ENCODE results near the gene MTHFD1L. TPM values are rescaled to one million over a fixed set of nuclear protein-coding genes. Genes with fewer than 3 reads are reported as not detected.

The MTHFD1L gene
- total and polyA plus RNA-seq, 2 of the 4 experiments (the other 2 are of a cell fraction) = 43.5 to 53.2 TPM

GRCh38 chr6:151024597-151024996 is 159.1 kb downstream of the MTHFD1L start:
- H3K4ac ChIP-seq (ENCODE audit: low read depth, low read length) = no peak overlapping the region
- no TSS peak for BruUV-seq (replicated peaks)
- H3K4me2 ChIP-seq (ENCODE audit: low read depth, low read length) = no peak overlapping the region
- H2BK5ac ChIP-seq (ENCODE audit: low read depth, low read length, poor library complexity, severe bottlenecking) = no peak overlapping the region
- no peak for ATAC-seq (ENCODE audit: low read depth)
- ChIA-PET CTCF (interaction anchor here (0.6 to 5.1 kb wide), 2 partner anchors 11 to 25 kb away, joined by 3 to 27 read pairs; no protein-coding TSS in a partner anchor), POLR2A (ENCODE audit: unreplicated experiment) (no interaction called here)
- H3K4me1 ChIP-seq (ENCODE audit: control insufficient read depth, insufficient read depth, low read length) = peaks cover 9% of the 10 kb centered on the region
- H4K91ac ChIP-seq (ENCODE audit: insufficient read depth, low read depth, low read length) = no peak overlapping the region
- H3K14ac ChIP-seq (replicated peaks; ENCODE audit: low read depth, low read length) = no peak overlapping the region
- no peak overlapping the region for H2AFZ ChIP-seq (replicated peaks; ENCODE audit: low read length, poor library complexity)
- no peaks in the 10 kb centered on the region for H4K20me1 ChIP-seq (ENCODE audit: insufficient read depth, low read length)
- peaks cover 8% of the 10 kb centered on the region for H3K9me1 ChIP-seq (ENCODE audit: insufficient read depth, low read length)
- intact Hi-C loops (cut with micrococcal nuclease) = no loop called here
- no peak overlapping the region; the same call in 2 of the 3 replicates for H2BK15ac ChIP-seq (ENCODE audit: low read depth, low read length)
- no peak overlapping the region for H2AK9ac ChIP-seq (replicated peaks; ENCODE audit: low read depth, low read length, poor library complexity)
- no peak overlapping the region for H4K8ac ChIP-seq (ENCODE audit: low read depth in 2 of 2, low read length in 2 of 2)
- peaks cover 29 to 38% of the 10 kb centered on the region in 2 experiments for H3K79me1 ChIP-seq (ENCODE audit: low read depth in 1 of 2, low read length in 2 of 2)
- H2BK20ac ChIP-seq (ENCODE audit: low read depth, low read length) = no peak overlapping the region
- WGBS, 2 experiments (ENCODE audit: extremely low coverage in 2 of 2, insufficient read length in 1 of 2) = 100% methylated on average over 1 of the region's 7 CpGs; no CpG with 5 or more reads in 1 of the 2 experiments
- no peaks in the 10 kb centered on the region for H3K27me3 ChIP-seq (ENCODE audit: control insufficient read depth, insufficient read depth, low read length)
- H2AK5ac ChIP-seq (ENCODE audit: low read depth, low read length) = no peak overlapping the region
- H2BK120ac ChIP-seq (ENCODE audit: low read depth, low read length) = no peak overlapping the region
- in situ Hi-C loops (cut with MboI; ENCODE audit: low sequenced_read_pairs) = no loop called here
- no peak overlapping the region for H3K9ac ChIP-seq (ENCODE audit: low read depth, low read length)
- TF ChIP-seq RCOR1 (IDR thresholded peaks at IDR 0.05; ENCODE audit: insufficient replicate concordance, low read length) (no peak), CTCF (conservative IDR thresholded peaks at IDR 0.05; ENCODE audit: low read depth, low read length) (no peak), CHD1 (IDR thresholded peaks at IDR 0.05; ENCODE audit: low read depth, low read length) (no peak), NFE2L2 (IDR thresholded peaks at IDR 0.05; ENCODE audit: low read depth, low read length) (no peak), RFX5 (IDR thresholded peaks at IDR 0.05; ENCODE audit: low read depth, low read length) (no peak), RAD21 (IDR thresholded peaks at IDR 0.05; ENCODE audit: low read length) (no peak), ELK1 (IDR thresholded peaks at IDR 0.05; ENCODE audit: borderline replicate concordance, low read depth, low read length) (no peak), CEBPB (IDR thresholded peaks at IDR 0.05; ENCODE audit: low read depth, low read length) (no peak), SMC3 (IDR thresholded peaks at IDR 0.05; ENCODE audit: low read depth, low read length) (no peak), MAZ (IDR thresholded peaks at IDR 0.05; ENCODE audit: borderline replicate concordance, low read depth, low read length) (no peak), MAFK (IDR thresholded peaks at IDR 0.05; ENCODE audit: low read depth, low read length) (no peak), USF2 (IDR thresholded peaks at IDR 0.05; ENCODE audit: low read depth, low read length) (no peak), BHLHE40 (IDR thresholded peaks at IDR 0.05; ENCODE audit: low read depth, low read length) (no peak)
- no peaks in the 10 kb centered on the region for H3K9me3 ChIP-seq (ENCODE audit: control insufficient read depth, insufficient read depth, low read length)
- peaks cover 43% of the 10 kb centered on the region for H3K36me3 ChIP-seq (ENCODE audit: control insufficient read depth, insufficient read depth, low read length)
- H3K23ac ChIP-seq (ENCODE audit: low read depth, low read length) = no peak overlapping the region
- H3K27ac ChIP-seq (ENCODE audit: insufficient read depth, low read length) = no peak overlapping the region
- no peak overlapping the region for H3K4me3 ChIP-seq (ENCODE audit: insufficient read depth, low read depth, low read length)
- no peak overlapping the region for H3K56ac ChIP-seq (ENCODE audit: extremely low read depth, insufficient read depth, low read length)
- dilution Hi-C loops (cut with HindIII; ENCODE audit: low sequenced_read_pairs, unreplicated experiment) = no loop called here
- DNase-seq = no peak
- no peak overlapping the region for H4K5ac ChIP-seq (ENCODE audit: low read depth, low read length)
- H3K18ac ChIP-seq (ENCODE audit: low read depth, low read length) = no peak overlapping the region
